Stimulated activated naive B cell treated with anti-CD40 and anti-IgM and Interleukin-4, amounts not matched to agents 10 μg/mL and 1 μg/mL and 100 μg/mL, for 72 hours (primary cell): Measurements from ENCODE around the gene MYO3B.
"Not testable (repeated sequence)": the region's sequence is repeated elsewhere in the genome, so short reads cannot be mapped to it uniquely, and the experiment has no call there.

Experiments
- ATAC-seq, 2 donors: fragments of 150-1000 bp; cut with Tn5 transposase; replicated peaks; 2 replicates each; pipeline ENCODE4 v1.10.0; 2021; ENCODE audit warnings: moderate library complexity in 1 of 2
- DNase-seq: peaks from one replicate; pipeline ENCODE4 v3.0.0; 2021
- H3K27ac Mint-ChIP-seq: one replicate; pipeline ENCODE4 v1.8.0; 2022; ENCODE audit warnings: mild to moderate bottlenecking, mixed read lengths
- H3K27me3 Mint-ChIP-seq, 2 donors: one replicate each; pipeline ENCODE4 v1.8.0; 2022; ENCODE audit warnings: mixed read lengths in 2 of 2
- H3K36me3 Mint-ChIP-seq, 2 donors: one replicate each; pipeline ENCODE4 v1.8.0; 2022; ENCODE audit warnings: mixed read lengths in 2 of 2, mild to moderate bottlenecking in 1 of 2
- H3K4me1 Mint-ChIP-seq, 2 donors: one replicate each; pipeline ENCODE4 v1.8.0; 2022; ENCODE audit warnings: mixed read lengths in 2 of 2, mild to moderate bottlenecking in 1 of 2
- H3K4me3 Mint-ChIP-seq, 2 donors: one replicate each; pipeline ENCODE4 v1.8.0; 2022; ENCODE audit warnings: mild to moderate bottlenecking in 2 of 2, mixed read lengths in 2 of 2, moderate library complexity in 1 of 2
- H3K9me3 Mint-ChIP-seq, 2 donors: one replicate each; pipeline ENCODE4 v1.8.0; 2022; ENCODE audit warnings: mixed read lengths in 2 of 2, mild to moderate bottlenecking in 1 of 2

Gene MYO3B

GRCh38 chr2:170533156-170533555 is 355.2 kb downstream of the MYO3B start:
- H3K9me3 Mint-ChIP-seq: no peaks in the 10 kb centered on the region
- H3K4me3 Mint-ChIP-seq: no peak overlapping the region
- peaks cover 6% of the 10 kb centered on the region in 2 donors for H3K4me1 Mint-ChIP-seq
- H3K27me3 Mint-ChIP-seq: peaks cover 0 to 5% of the 10 kb centered on the region in 2 donors
- H3K27ac Mint-ChIP-seq: no peak overlapping the region
- peak; percentile 65 to 71 for ATAC-seq
- no peaks in the 10 kb centered on the region for H3K36me3 Mint-ChIP-seq
- DNase-seq: no peak

- Mint-ChIP-seq H3K36me3 (no peaks in the 10 kb centered on the region), H3K4me3 (no peak overlapping the region), H3K9me3 (no peaks in the 10 kb centered on the region), H3K27ac (no peak overlapping the region), H3K4me1 (peaks cover 3 to 6% of the 10 kb centered on the region in 2 donors), H3K27me3 (peaks cover 0 to 2% of the 10 kb centered on the region in 2 donors)
- ATAC-seq (no peak), DNase-seq (no peak)
These were observed 357.6 kb downstream of the MYO3B start for GRCh38 chr2:170535552-170535951.

GRCh38 chr2:170544817-170545216 is 366.9 kb downstream of the MYO3B start:
- H3K27me3 Mint-ChIP-seq: peaks cover 0 to 5% of the 10 kb centered on the region in 2 donors
- peaks cover 5 to 10% of the 10 kb centered on the region in 2 donors for H3K9me3 Mint-ChIP-seq
- no peak overlapping the region for H3K4me3 Mint-ChIP-seq
- no peak for DNase-seq
- H3K36me3 Mint-ChIP-seq: no peaks in the 10 kb centered on the region
- no peak overlapping the region for H3K27ac Mint-ChIP-seq
- no peak for ATAC-seq
- H3K4me1 Mint-ChIP-seq: no peaks in the 10 kb centered on the region

GRCh38 chr2:170548304-170548703 is 370.4 kb downstream of the MYO3B start:
- H3K4me3 Mint-ChIP-seq: no peak overlapping the region
- ATAC-seq (no peak), DNase-seq (no peak)
- H3K36me3 Mint-ChIP-seq: no peaks in the 10 kb centered on the region
- no peak overlapping the region for H3K27ac Mint-ChIP-seq
- peaks cover 12 to 19% of the 10 kb centered on the region in 2 donors for H3K9me3 Mint-ChIP-seq
- no peaks in the 10 kb centered on the region for H3K4me1 Mint-ChIP-seq
- peaks cover 0 to 5% of the 10 kb centered on the region in 2 donors for H3K27me3 Mint-ChIP-seq

GRCh38 chr2:170550501-170550900 is 372.6 kb downstream of the MYO3B start:
- peaks cover 9 to 15% of the 10 kb centered on the region in 2 donors for H3K9me3 Mint-ChIP-seq
- no peak overlapping the region for H3K27ac Mint-ChIP-seq
- ATAC-seq: no peak
- H3K4me1 Mint-ChIP-seq: no peaks in the 10 kb centered on the region
- H3K27me3 Mint-ChIP-seq: peaks cover 0 to 5% of the 10 kb centered on the region in 2 donors
- H3K4me3 Mint-ChIP-seq: no peak overlapping the region
- no peak for DNase-seq
- no peaks in the 10 kb centered on the region for H3K36me3 Mint-ChIP-seq

GRCh38 chr2:170551899-170552298 is 374.0 kb downstream of the MYO3B start:
- not testable (repeated sequence) for H3K27ac Mint-ChIP-seq, ATAC-seq, DNase-seq, H3K4me1 Mint-ChIP-seq, H3K4me3 Mint-ChIP-seq, H3K36me3 Mint-ChIP-seq, H3K9me3 Mint-ChIP-seq, H3K27me3 Mint-ChIP-seq

GRCh38 chr2:170553748-170554147 is 375.8 kb downstream of the MYO3B start:
- Mint-ChIP-seq H3K4me3 (no peak overlapping the region), H3K27ac (no peak overlapping the region), H3K27me3 (peaks cover 5 to 6% of the 10 kb centered on the region in 2 donors), H3K9me3 (peaks cover 9% of the 10 kb centered on the region in 2 donors), H3K36me3 (no peaks in the 10 kb centered on the region), H3K4me1 (no peaks in the 10 kb centered on the region)
- no peak for DNase-seq
- no peak for ATAC-seq

- H3K9me3 Mint-ChIP-seq: peaks cover 9% of the 10 kb centered on the region in 2 donors
- no peaks in the 10 kb centered on the region for H3K36me3 Mint-ChIP-seq
- H3K27me3 Mint-ChIP-seq: peaks cover 5 to 6% of the 10 kb centered on the region in 2 donors
- no peak overlapping the region for H3K4me3 Mint-ChIP-seq
- H3K27ac Mint-ChIP-seq: no peak overlapping the region
- H3K4me1 Mint-ChIP-seq: no peaks in the 10 kb centered on the region
- ATAC-seq (no peak), DNase-seq (no peak)
These were observed 376.5 kb downstream of the MYO3B start for GRCh38 chr2:170554278-170554955.

GRCh38 chr2:170562928-170563327 is 385.0 kb downstream of the MYO3B start:
- peaks cover 5 to 6% of the 10 kb centered on the region in 2 donors for H3K27me3 Mint-ChIP-seq
- no peak overlapping the region for H3K27ac Mint-ChIP-seq
- ATAC-seq: no peak
- H3K9me3 Mint-ChIP-seq: peaks cover 0 to 2% of the 10 kb centered on the region in 2 donors
- DNase-seq: no peak
- no peaks in the 10 kb centered on the region for H3K36me3 Mint-ChIP-seq
- H3K4me3 Mint-ChIP-seq: no peak overlapping the region
- H3K4me1 Mint-ChIP-seq: no peaks in the 10 kb centered on the region

GRCh38 chr2:170563401-170563800 is 385.5 kb downstream of the MYO3B start:
- DNase-seq: no peak
- no peak overlapping the region for H3K27ac Mint-ChIP-seq
- no peaks in the 10 kb centered on the region for H3K4me1 Mint-ChIP-seq
- H3K4me3 Mint-ChIP-seq: no peak overlapping the region
- peaks cover 5 to 6% of the 10 kb centered on the region in 2 donors for H3K27me3 Mint-ChIP-seq
- H3K36me3 Mint-ChIP-seq: no peaks in the 10 kb centered on the region
- no peak for ATAC-seq
- H3K9me3 Mint-ChIP-seq: peaks cover 0 to 2% of the 10 kb centered on the region in 2 donors

GRCh38 chr2:170566138-170566537 is 388.2 kb downstream of the MYO3B start:
- no peak overlapping the region for H3K27ac Mint-ChIP-seq

GRCh38 chr2:170567429-170567828 is 389.5 kb downstream of the MYO3B start:
- Mint-ChIP-seq H3K4me3 (no peak overlapping the region), H3K36me3 (no peaks in the 10 kb centered on the region), H3K27me3 (peaks cover 11 to 17% of the 10 kb centered on the region in 2 donors), H3K4me1 (no peaks in the 10 kb centered on the region), H3K9me3 (no peaks in the 10 kb centered on the region), H3K27ac (no peak overlapping the region)
- DNase-seq: no peak
- no peak for ATAC-seq

More at GRCh38 chr2:170566138-170566537, 388.2 kb downstream of the MYO3B start:
- Mint-ChIP-seq H3K4me1 (no peaks in the 10 kb centered on the region), H3K4me3 (no peak overlapping the region), H3K9me3 (no peaks in the 10 kb centered on the region), H3K27me3 (peaks cover 9 to 13% of the 10 kb centered on the region in 2 donors), H3K36me3 (no peaks in the 10 kb centered on the region)
- ATAC-seq (no peak), DNase-seq (no peak)

- Mint-ChIP-seq H3K27ac (no peak overlapping the region), H3K36me3 (no peaks in the 10 kb centered on the region), H3K4me3 (no peak overlapping the region), H3K9me3 (no peaks in the 10 kb centered on the region), H3K27me3 (peaks cover 11 to 17% of the 10 kb centered on the region in 2 donors), H3K4me1 (no peaks in the 10 kb centered on the region)
- DNase-seq (no peak), ATAC-seq (no peak)
These were observed 390.6 kb downstream of the MYO3B start for GRCh38 chr2:170568511-170568910.

GRCh38 chr2:170571612-170572011 is 393.7 kb downstream of the MYO3B start:
- no peaks in the 10 kb centered on the region for H3K4me1 Mint-ChIP-seq
- H3K4me3 Mint-ChIP-seq: no peak overlapping the region
- H3K36me3 Mint-ChIP-seq: no peaks in the 10 kb centered on the region
- no peak for DNase-seq
- ATAC-seq: no peak
- no peak overlapping the region for H3K27ac Mint-ChIP-seq
- no peaks in the 10 kb centered on the region for H3K9me3 Mint-ChIP-seq
- H3K27me3 Mint-ChIP-seq: peaks cover 11 to 17% of the 10 kb centered on the region in 2 donors

- no peaks in the 10 kb centered on the region for H3K36me3 Mint-ChIP-seq
- no peaks in the 10 kb centered on the region for H3K9me3 Mint-ChIP-seq
- H3K27me3 Mint-ChIP-seq: peaks cover 11 to 23% of the 10 kb centered on the region in 2 donors
- no peak for DNase-seq
- no peaks in the 10 kb centered on the region for H3K4me1 Mint-ChIP-seq
- ATAC-seq: no peak
- H3K27ac Mint-ChIP-seq: no peak overlapping the region
- H3K4me3 Mint-ChIP-seq: no peak overlapping the region
These were observed 395.7 kb downstream of the MYO3B start for GRCh38 chr2:170573671-170574070.
